HG02763 (cell line): ENCODE data around the gene ALCAM.

Source experiments
- ATAC-seq: cut with Tn5 transposase; IDR thresholded peaks from one replicate; pipeline ENCODE4 v1.9.1; 2021; ENCODE audit warnings: mild to moderate bottlenecking, moderate library complexity; ENCODE audit not compliant: unreplicated experiment

ALCAM gene

GRCh38 chr3:105466495-105467404 lies 100.0 kb downstream of the ALCAM start:
- no peak for ATAC-seq

GRCh38 chr3:105470851-105471250 lies 104.1 kb downstream of the ALCAM start:
- no peak for ATAC-seq

GRCh38 chr3:105473521-105474223 lies 107.0 kb downstream of the ALCAM start:
- ATAC-seq: peak; percentile 57

GRCh38 chr3:105480768-105481167 lies 114.1 kb downstream of the ALCAM start:
- ATAC-seq: no peak

GRCh38 chr3:105483476-105483875 lies 116.8 kb downstream of the ALCAM start:
- no peak for ATAC-seq

GRCh38 chr3:105490045-105490444 lies 123.3 kb downstream of the ALCAM start:
- no peak for ATAC-seq

- no peak for ATAC-seq
Observed at GRCh38 chr3:105493305-105493892, 126.7 kb downstream of the ALCAM start.

- no peak for ATAC-seq
Observed at GRCh38 chr3:105495021-105495420, 128.3 kb downstream of the ALCAM start.

DNA sequence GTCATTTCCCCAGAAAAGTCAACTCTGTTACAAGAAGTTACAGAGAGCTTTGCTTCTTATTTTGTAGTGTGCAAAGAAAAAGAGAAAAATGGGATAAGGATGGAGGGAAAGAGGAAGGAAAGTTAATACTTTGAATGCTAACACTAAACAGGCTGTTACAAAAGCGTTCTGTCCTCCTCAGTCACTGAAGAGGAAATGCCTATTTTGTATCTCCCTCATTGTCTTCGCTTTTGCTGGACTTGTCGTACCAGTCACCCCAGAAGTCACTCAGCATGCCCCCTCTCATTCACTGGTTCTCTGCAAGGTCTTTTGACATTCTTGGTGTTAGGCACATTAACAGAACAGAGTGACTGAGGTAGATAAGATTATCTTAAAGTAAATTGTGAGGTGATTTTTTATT lies 129.6 kb downstream of the ALCAM start:
- no peak for ATAC-seq

DNA sequence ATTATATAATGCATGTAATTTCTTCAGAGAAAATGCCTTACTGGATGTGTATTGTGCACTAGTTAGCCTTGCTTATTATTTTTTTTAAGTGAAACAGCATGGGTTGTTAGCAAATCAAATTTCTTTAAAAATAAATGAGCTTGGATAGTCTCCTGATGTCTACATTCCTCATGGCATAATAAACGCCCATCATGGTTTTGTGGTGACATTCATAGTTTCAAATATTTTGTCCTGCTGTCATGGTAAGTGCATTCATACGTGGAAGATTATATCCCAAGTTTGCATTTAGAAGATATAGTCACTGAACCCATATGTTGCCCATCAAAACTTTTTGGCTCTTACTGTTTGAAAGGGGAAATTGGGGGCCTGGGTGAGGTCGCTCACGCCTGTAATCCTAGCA lies 130.7 kb downstream of the ALCAM start:
- ATAC-seq: no peak

DNA sequence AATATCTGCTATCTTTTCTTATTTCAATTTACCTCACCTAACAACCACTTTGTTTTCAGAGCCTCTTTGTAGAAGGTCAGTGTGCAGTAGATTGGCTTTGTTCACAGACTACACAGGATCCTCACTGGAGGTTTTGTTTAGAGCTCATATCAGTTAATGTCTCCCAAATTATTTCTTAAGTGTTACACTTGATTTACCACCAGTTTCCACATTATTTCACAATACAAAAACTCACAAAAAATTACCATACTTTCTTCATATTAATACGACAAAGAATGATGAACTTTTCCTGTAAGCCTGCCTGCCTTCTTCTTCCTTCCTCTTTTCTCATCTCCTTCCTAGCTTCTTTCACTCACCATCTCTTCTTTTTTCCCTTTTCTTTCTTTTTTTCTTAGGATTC lies 133.3 kb downstream of the ALCAM start:
- ATAC-seq: no peak

DNA sequence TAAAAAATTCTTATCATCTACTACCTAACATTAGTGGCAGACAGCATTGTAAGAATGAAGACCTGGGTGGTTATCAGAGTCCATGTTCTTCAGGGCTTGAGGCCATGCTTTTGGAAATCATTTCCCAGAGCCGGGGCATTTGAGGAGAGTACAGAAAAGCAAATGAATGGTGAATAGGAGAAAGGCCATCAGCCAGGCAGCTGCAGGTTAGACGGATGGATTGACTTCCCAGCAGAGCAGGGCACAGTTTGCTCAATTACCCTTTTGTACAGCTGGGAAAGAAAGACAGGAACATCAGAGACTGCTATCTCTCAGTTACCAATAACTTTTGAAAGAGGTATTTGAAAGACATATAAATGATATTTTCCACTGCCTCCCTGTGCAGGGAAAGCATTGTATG lies 135.6 kb downstream of the ALCAM start:
- no peak for ATAC-seq

- no peak for ATAC-seq
Observed at GRCh38 chr3:105503191-105503593, 136.5 kb downstream of the ALCAM start.

- ATAC-seq: no peak
Observed at GRCh38 chr3:105504440-105504951, 137.8 kb downstream of the ALCAM start.

- no peak for ATAC-seq
Observed at GRCh38 chr3:105505170-105505569, 138.5 kb downstream of the ALCAM start.

GRCh38 chr3:105511031-105511430 lies 144.3 kb downstream of the ALCAM start:
- ATAC-seq: no peak

DNA sequence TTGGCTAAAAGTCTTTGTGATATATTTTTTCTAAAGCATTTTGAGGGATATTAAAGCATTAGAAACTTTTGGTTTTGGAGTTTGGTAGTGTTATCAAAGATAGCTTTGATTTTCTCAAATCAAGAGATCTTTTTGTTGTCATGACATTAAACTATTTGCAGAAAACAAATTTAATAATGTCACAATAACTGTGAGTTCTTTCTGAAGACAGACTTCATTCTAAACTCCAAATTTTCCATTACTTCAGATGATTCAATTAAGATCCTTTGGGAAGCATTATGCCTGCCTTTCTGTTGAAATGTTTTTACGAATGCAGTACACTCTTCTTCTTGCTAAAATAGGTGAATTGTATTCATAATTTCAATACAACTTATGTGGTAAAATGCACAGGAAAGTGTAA lies 145.4 kb downstream of the ALCAM start:
- no peak for ATAC-seq

GRCh38 chr3:105513042-105513441 lies 146.3 kb downstream of the ALCAM start:
- ATAC-seq: no peak

DNA sequence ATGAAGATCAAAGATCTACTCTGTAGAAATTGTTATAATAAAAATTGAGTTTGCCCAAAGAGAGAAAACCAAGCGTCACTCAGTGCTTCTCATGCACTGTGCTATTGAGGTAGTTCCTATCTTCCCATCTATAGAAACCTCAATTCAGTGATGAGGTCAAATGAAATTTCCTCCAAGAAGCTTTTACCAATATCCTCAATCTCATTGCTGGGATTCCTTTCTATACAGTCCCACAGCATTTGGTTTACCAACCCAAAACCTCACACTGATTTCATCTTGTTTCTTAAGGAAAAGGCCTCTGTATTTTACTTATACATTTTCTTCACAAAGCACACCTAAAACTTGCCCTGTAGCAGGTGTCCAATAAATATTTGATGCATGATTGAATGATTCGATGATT lies 147.2 kb downstream of the ALCAM start:
- no peak for ATAC-seq

- no peak for ATAC-seq
Observed at GRCh38 chr3:105515372-105515771, 148.7 kb downstream of the ALCAM start.

DNA sequence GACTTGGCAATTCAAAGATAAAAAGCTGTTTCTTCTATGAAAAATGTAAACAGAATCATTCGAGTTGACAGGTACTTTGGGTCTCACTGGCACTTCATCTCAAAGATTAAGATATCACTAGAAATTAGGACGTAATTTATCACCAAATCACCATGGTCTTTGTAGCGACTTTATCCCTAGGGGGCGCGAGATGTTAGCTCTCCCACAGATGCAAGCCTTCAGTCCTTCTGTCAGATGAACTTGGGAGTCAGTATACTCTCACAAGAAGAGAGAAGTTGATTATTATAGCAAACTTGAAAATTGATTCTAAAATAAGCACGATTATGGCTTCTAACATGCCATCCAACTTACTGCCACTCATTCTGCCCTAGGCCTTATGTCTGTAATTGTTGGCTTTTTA lies 150.3 kb downstream of the ALCAM start:
- ATAC-seq: no peak

- no peak for ATAC-seq
Observed at GRCh38 chr3:105518203-105518602, 151.5 kb downstream of the ALCAM start.
